ENCODE data around the gene ZNF550. TPM values are rescaled to one million over a fixed set of nuclear protein-coding genes. Genes with fewer than 3 reads are reported as not detected.

The ZNF550 gene
- total and polyA plus RNA-seq, 2 donors (not counting 1 experiment from before 2014, with no cell fraction given), result 18.0 to 31.1 TPM

DNA sequence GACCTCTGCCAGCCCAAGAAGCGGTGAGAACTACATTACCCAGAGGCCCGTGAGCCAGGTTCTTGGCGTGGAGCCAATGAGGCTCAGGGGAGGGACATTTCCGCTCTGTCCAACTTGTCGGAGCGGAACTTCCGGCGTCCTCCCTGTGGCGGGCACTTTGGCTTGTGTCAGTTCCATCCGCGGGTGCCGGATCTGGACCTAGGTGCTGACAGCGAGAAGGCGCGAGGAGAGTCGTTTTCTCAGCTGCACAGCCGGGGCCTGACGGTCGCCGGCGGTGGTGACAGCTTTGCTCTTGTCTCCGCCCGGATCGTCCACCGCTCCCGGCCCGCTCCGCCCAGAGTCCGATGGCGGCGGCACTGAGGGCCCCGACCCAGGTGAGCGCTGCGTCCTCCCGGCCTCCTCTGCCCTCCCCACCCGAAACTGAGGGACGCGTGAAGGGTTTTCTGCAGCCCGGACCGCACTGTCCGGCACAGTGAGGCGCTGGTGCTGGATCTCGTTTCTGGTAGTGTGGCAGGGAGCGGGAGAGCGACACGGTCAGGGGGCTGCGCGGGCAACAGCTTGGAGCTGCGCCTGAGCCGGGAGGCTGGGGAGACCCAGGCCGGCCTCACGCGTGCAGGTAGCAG lies 40.2 kb upstream of the ZNF550 start, which contains the start of gene ZNF530:
Gene ZNF530, plus strand, starts transcription at position 125 of the 623 bp plus-strand sequence. CDS start 4,461 bp downstream, outside the sequence.
- DNase-seq, result peak; percentile 88
- peaks cover 0 to 9% of the 10 kb centered on the region in 2 experiments for H3K36me3 ChIP-seq (replicated peaks in 1 of 2; ENCODE audit: control extremely low read depth in 1 of 2, control insufficient read depth in 1 of 2, extremely low read depth in 1 of 2, insufficient read depth in 2 of 2, low read length in 1 of 2)
- H3K27me3 Mint-ChIP-seq, result peaks cover 3% of the 10 kb centered on the region
- peak within 1 kb of the TSS; percentile 88 for H3K9ac ChIP-seq (ENCODE audit: low read length)
- peak within 1 kb of the TSS; percentile 79 for H3K27ac Mint-ChIP-seq
- peak within 1 kb of the TSS; percentile 89 for H2AFZ ChIP-seq (ENCODE audit: insufficient read depth, low read depth, low read length, poor library complexity, severe bottlenecking)
- H3K4me1 Mint-ChIP-seq, result peaks cover 20% of the 10 kb centered on the region
- H3K79me2 ChIP-seq (ENCODE audit: control insufficient read depth, insufficient read depth, low read length), result peaks cover 13% of the 10 kb centered on the region
- no peaks in the 10 kb centered on the region for H3K27me3 ChIP-seq (replicated peaks in 1 of 4; ENCODE audit: control extremely low read depth in 1 of 4, control insufficient read depth in 3 of 4, insufficient read depth in 4 of 4, low read length in 3 of 4)
- ATAC-seq (ENCODE audit: low read depth), result peak; percentile 99
- peak within 1 kb of the TSS; percentile 44 to 81 (median 77) for H3K4me3 ChIP-seq (ENCODE audit: control extremely low read depth in 1 of 5, extremely low read depth in 1 of 5, insufficient read depth in 1 of 5, low read depth in 2 of 5, low read length in 4 of 5)
- ChIA-PET POLR2A (no interaction called here), CTCF (interaction anchor here (1.3 kb wide), 1 partner anchor 14 kb away, joined by 3 read pairs; the partner anchor contains the start of gene ZNF134)
- H3K4me3 Mint-ChIP-seq, result peak within 1 kb of the TSS; percentile 90
- H3K9me3 Mint-ChIP-seq (ENCODE audit: insufficient read depth), result peaks cover 4% of the 10 kb centered on the region
- H3K4me2 ChIP-seq (replicated peaks; ENCODE audit: low read depth, low read length, poor library complexity, severe bottlenecking), result peak within 1 kb of the TSS; percentile 96
- H4K20me1 ChIP-seq (ENCODE audit: control insufficient read depth, insufficient read depth, low read length, poor library complexity, severe bottlenecking), result no peaks in the 10 kb centered on the region
- H3K4me1 ChIP-seq (ENCODE audit: control insufficient read depth in 2 of 2, insufficient read depth in 2 of 2, low read length in 2 of 2), result peaks cover 11 to 14% of the 10 kb centered on the region in 2 donors
- H3K27ac ChIP-seq (ENCODE audit: low read length in 2 of 2), result peak within 1 kb of the TSS in 1 of 2 donors; percentile 52
- intact Hi-C loops (cut with micrococcal nuclease), result loop anchor here (1.0 to 5.0 kb wide), 5 partner anchors 14 to 247 kb away; partner anchors contain the start of genes ZNF134, ZNF211, ZNF416 and ZNF587
- WGBS (ENCODE audit: insufficient coverage), result 1% methylated on average over 52 of the region's 53 CpGs
- TF ChIP-seq CTCF (IDR thresholded peaks at IDR 0.05) (no peak), EZH2 (IDR thresholded peaks at IDR 0.05; ENCODE audit: borderline replicate concordance, insufficient read depth, low read depth, low read length, poor library complexity, severe bottlenecking) (no peak)
- H3K9me3 ChIP-seq (ENCODE audit: control extremely low read depth in 1 of 3, control insufficient read depth in 2 of 3, insufficient read depth in 1 of 3, low read length in 2 of 3), result peaks cover 4 to 9% (median 7%) of the 10 kb centered on the region in 3 donors

DNA sequence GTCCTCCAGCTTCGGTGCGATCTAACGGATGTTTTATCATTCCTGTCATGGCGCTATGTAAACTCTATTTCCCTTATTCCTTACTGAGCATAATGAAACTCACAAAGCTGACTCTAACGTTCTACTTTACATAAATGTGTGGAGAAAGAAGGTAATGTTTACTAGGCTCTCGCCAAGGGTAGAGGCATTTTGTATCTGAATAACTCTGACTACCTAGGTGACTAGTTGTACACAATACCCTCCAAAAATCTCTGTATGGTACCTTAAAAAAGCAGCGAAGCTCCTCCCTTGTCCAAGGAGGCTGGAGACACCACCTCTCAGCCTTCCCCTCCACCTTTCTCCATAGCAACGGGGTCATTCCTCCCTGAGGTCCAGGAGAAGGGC lies 39.7 kb upstream of the ZNF550 start:
- Histone ChIP-seq H3K4me2 (replicated peaks; ENCODE audit: low read depth, low read length, poor library complexity, severe bottlenecking) (peak overlapping the region; percentile 96), H3K9me3 (ENCODE audit: control extremely low read depth in 1 of 3, control insufficient read depth in 2 of 3, insufficient read depth in 1 of 3, low read length in 2 of 3) (peaks cover 6 to 9% (median 9%) of the 10 kb centered on the region in 3 donors), H3K4me3 (ENCODE audit: control extremely low read depth in 1 of 5, extremely low read depth in 1 of 5, insufficient read depth in 1 of 5, low read depth in 2 of 5, low read length in 4 of 5) (peak overlapping the region; percentile 44 to 81 (median 77)), H3K27me3 (replicated peaks in 1 of 4; ENCODE audit: control extremely low read depth in 1 of 4, control insufficient read depth in 3 of 4, insufficient read depth in 4 of 4, low read length in 3 of 4) (no peaks in the 10 kb centered on the region), H3K79me2 (ENCODE audit: control insufficient read depth, insufficient read depth, low read length) (peaks cover 13% of the 10 kb centered on the region), H4K20me1 (ENCODE audit: control insufficient read depth, insufficient read depth, low read length, poor library complexity, severe bottlenecking) (no peaks in the 10 kb centered on the region), H3K4me1 (ENCODE audit: control insufficient read depth in 2 of 2, insufficient read depth in 2 of 2, low read length in 2 of 2) (peaks cover 11 to 14% of the 10 kb centered on the region in 2 donors), H3K36me3 (replicated peaks in 1 of 2; ENCODE audit: control extremely low read depth in 1 of 2, control insufficient read depth in 1 of 2, extremely low read depth in 1 of 2, insufficient read depth in 2 of 2, low read length in 1 of 2) (peaks cover 0 to 5% of the 10 kb centered on the region in 2 experiments), H3K9ac (ENCODE audit: low read length) (peak overlapping the region; percentile 88), H3K27ac (ENCODE audit: low read length in 2 of 2) (peak overlapping the region in 1 of 2 donors; percentile 52), H2AFZ (ENCODE audit: insufficient read depth, low read depth, low read length, poor library complexity, severe bottlenecking) (peak overlapping the region; percentile 89)
- ATAC-seq (ENCODE audit: low read depth), result peak; percentile 34
- Mint-ChIP-seq H3K4me1 (peaks cover 20% of the 10 kb centered on the region), H3K27me3 (peaks cover 3% of the 10 kb centered on the region), H3K4me3 (peak overlapping the region; percentile 90), H3K27ac (peak overlapping the region; percentile 79), H3K9me3 (ENCODE audit: insufficient read depth) (peaks cover 4% of the 10 kb centered on the region)
- 0% methylated on average over 2 of the region's 8 CpGs for WGBS (ENCODE audit: insufficient coverage)
- ChIA-PET POLR2A (no interaction called here), CTCF (interaction anchor here (1.3 kb wide), 1 partner anchor 15 kb away, joined by 3 read pairs; the partner anchor contains the start of gene ZNF134)
- no peak for DNase-seq
- TF ChIP-seq EZH2 (IDR thresholded peaks at IDR 0.05; ENCODE audit: borderline replicate concordance, insufficient read depth, low read depth, low read length, poor library complexity, severe bottlenecking), result no peak
- TF ChIP-seq CTCF (IDR thresholded peaks at IDR 0.05), result no peak
- intact Hi-C loops (cut with micrococcal nuclease), result loop anchor here (1.0 to 5.0 kb wide), 5 partner anchors 15 to 248 kb away; partner anchors contain the start of genes ZNF134, ZNF211, ZNF416 and ZNF587

Data from B cell (primary cell).